Adrenal gland (tissue), 12 donors: ENCODE results near the gene CHD9NB. TPM values are rescaled to one million over a fixed set of nuclear protein-coding genes. Genes with fewer than 3 reads are reported as not detected.
A peak's percentile ranks its signal among the peaks of the same experiment; 100 is the strongest.

Source experiments
- DNase-seq, 7 donors: peaks; one replicate each; pipeline ENCODE4 v3.0.0-alpha.2; 2019 to 2020
- H3K27ac ChIP-seq, 5 donors: fragments of 200-600 bp; sonication (generic) in 4 of 5; 1 replicate in 3 of 5; 2 replicates in 2 of 5; pipeline versions ENCODE4 v1.5.1 to v1.8.0; 2016 to 2020; ENCODE audit warnings: mild to moderate bottlenecking in 1 of 5
- H3K27me3 ChIP-seq: fragments of 200-600 bp; 2 replicates; pipeline ENCODE4 v1.8.0; 2021
- H3K36me3 ChIP-seq, 2 donors: fragments of 200-600 bp; replicated peaks in 1 of 2; 1 replicate in 1 of 2; 2 replicates in 1 of 2; pipeline versions ENCODE4 v1.5.1 to v1.8.0; 2018 to 2022
- H3K4me1 ChIP-seq, 2 donors: fragments of 200-600 bp; replicated peaks in 1 of 2; 1 replicate in 1 of 2; 2 replicates in 1 of 2; pipeline versions ENCODE4 v1.5.1 to v1.8.0; 2018 to 2021
- H3K4me3 ChIP-seq, 4 donors: fragments of 200-600 bp; sonication (generic) in 3 of 4; one replicate each; pipeline ENCODE4 v1.5.1; 2016 to 2018
- H3K9me3 ChIP-seq, 3 donors: fragments of 200-600 bp; sonication (generic) in 1 of 3; replicated peaks in 1 of 3; 1 replicate in 2 of 3; 2 replicates in 1 of 3; pipeline versions ENCODE4 v1.5.1 to v1.8.0; 2016 to 2021
- POLR2A ChIP-seq, 2 donors: fragments of 450-650 bp; IDR thresholded peaks; one replicate each; pipeline ENCODE4 v1.6.1; 2017; ENCODE audit warnings: antibody characterized with exemption in 2 of 2, mild to moderate bottlenecking in 2 of 2, moderate library complexity in 1 of 2
- WGBS, 4 donors: extraction: QIAGEN DNeasy Blood & Tissue Kit in 2 of 4; methylation state at CpG; one replicate each; pipeline versions ENCODE4 v1.1.5 to v1.1.7; 2013 to 2017; 5-methylcytosine and 5-hydroxymethylcytosine counted together
- intact Hi-C, 2 donors: fragments of 100-400 bp; cut with DNase I; formaldehyde crosslinking; loops; one replicate each; pipeline versions ENCODE4 v1.14.1 to v1.15.0; 2022 to 2023
- polyA plus RNA-seq, 3 donors: library from polyadenylated mRNA; stranded (reverse); fragments of 200-250 nt in 2 of 3; fragments of 350-450 nt in 1 of 3; fragmentation: Illumina TruSeq in 1 of 3; extraction: RNeasy Lipid Tissue Mini Kit (QIAGEN cat#74804) in 1 of 3; gene quantifications; one replicate each; pipeline ENCODE4 v1.2.3, GENCODE V29; 2013 to 2014
- total RNA-seq, 9 donors: library from RNA; depleted of rRNA in 4 of 9; stranded (reverse); fragments of >200 nt in 4 of 9; fragments of 120-200 nt in 1 of 9; fragmentation: NEBNext Ultra II Directional in 1 of 9; extraction: Animal tissue kit (Norgen Biotek cat#: 25700) in 1 of 9; gene quantifications; one replicate each; pipeline versions ENCODE4 v1.1.0 to v1.2.4, GENCODE V29; 2013 to 2023
- TF ChIP-seq, protein P1 (sequence below), 6 experiments: fragments of 450-650 bp in 4 of 6; fragments of 200-600 bp in 2 of 6; sonication (generic) in 1 of 6; IDR thresholded peaks; 1 replicate in 5 of 6; 2 replicates in 1 of 6; pipeline versions ENCODE4 v1.5.1 to v1.8.0; 2016 to 2021; ENCODE audit warnings: antibody characterized with exemption in 6 of 6, mild to moderate bottlenecking in 2 of 6, moderate library complexity in 1 of 6
- donor health status: healthy with polysubstance abuse.
- donor health status: Bipolar disorder and iron deficiency.
- donor health status: DM: yes; HTN: yes; CAD: no.
- donor health status: DM: no; HTN: no; CAD: no.
- donor health status: DM: no; HTN: no; CAD: no.
- donor health status: DM: yes; HTN: yes; CAD: no.

The CHD9NB gene
- total and polyA plus RNA-seq, 12 donors, result 0.11 to 1.3 (median 0.55) TPM

DNA sequence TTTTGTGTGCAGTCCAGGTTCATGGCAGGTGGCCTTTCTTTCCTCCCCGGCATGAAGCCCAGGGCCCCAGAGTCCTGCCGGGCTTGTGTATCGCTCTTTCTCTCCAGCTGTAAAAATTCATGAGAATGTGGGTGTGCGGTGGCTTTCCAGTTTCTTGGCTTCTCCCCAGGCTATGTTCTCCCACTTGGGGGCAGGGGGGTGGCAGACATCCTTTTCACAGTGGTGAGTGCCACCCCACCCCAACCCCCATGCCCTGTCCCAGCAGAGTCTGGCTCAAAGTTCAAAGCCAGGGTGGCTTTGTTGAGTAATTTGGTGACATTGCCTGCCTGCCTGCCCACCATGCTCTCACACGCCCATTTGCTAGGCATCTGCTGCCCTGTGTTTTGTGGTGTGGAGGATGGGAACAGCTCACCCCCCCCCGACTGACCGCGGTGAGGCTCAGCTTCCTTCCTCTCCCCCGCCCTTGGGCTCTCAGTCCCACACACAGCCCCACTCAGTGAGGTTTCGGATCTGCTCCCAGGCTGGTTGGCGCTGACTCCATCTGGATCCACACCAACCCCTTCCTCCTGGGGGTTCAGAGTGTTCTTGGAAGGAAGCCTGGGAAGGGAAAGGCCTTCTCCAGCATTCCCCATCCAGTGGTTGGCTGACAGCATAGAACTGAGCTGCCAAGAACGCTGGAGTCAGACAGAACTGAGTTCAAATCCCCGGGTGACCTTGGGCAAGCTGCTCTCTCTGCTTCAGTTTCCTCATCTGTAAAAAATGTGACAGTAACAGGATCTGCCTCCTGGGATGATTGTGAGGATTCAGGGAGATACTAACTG lies 38.1 kb upstream of the CHD9NB start:
- no peaks in the 10 kb centered on the region for H3K36me3 ChIP-seq
- intact Hi-C loops, result loop anchor here in 1 of 2 donors (5.0 kb wide), 1 partner anchor 34 kb away; no protein-coding TSS in a partner anchor
- H3K4me1 ChIP-seq, result peaks cover 74 to 77% of the 10 kb centered on the region in 2 donors
- no peaks in the 10 kb centered on the region for H3K9me3 ChIP-seq
- DNase-seq, result peak; percentile 70 to 95 (median 88)
- peak overlapping the region in 4 of 5 donors; percentile 75 to 92 (median 80) for H3K27ac ChIP-seq
- WGBS, 4 donors, result 20 to 30% (median 23%) methylated on average over 5 to 13 of the region's 13 CpGs
- TF ChIP-seq, protein P1, sequence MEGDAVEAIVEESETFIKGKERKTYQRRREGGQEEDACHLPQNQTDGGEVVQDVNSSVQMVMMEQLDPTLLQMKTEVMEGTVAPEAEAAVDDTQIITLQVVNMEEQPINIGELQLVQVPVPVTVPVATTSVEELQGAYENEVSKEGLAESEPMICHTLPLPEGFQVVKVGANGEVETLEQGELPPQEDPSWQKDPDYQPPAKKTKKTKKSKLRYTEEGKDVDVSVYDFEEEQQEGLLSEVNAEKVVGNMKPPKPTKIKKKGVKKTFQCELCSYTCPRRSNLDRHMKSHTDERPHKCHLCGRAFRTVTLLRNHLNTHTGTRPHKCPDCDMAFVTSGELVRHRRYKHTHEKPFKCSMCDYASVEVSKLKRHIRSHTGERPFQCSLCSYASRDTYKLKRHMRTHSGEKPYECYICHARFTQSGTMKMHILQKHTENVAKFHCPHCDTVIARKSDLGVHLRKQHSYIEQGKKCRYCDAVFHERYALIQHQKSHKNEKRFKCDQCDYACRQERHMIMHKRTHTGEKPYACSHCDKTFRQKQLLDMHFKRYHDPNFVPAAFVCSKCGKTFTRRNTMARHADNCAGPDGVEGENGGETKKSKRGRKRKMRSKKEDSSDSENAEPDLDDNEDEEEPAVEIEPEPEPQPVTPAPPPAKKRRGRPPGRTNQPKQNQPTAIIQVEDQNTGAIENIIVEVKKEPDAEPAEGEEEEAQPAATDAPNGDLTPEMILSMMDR (IDR thresholded peaks at IDR 0.05), result no peak
- TF ChIP-seq POLR2A (IDR thresholded peaks at IDR 0.05), result peak in 1 of 2 donors; percentile 40
- H3K27me3 ChIP-seq, result no peaks in the 10 kb centered on the region
- H3K4me3 ChIP-seq, result peak overlapping the region in 1 of 4 donors; percentile 7

DNA sequence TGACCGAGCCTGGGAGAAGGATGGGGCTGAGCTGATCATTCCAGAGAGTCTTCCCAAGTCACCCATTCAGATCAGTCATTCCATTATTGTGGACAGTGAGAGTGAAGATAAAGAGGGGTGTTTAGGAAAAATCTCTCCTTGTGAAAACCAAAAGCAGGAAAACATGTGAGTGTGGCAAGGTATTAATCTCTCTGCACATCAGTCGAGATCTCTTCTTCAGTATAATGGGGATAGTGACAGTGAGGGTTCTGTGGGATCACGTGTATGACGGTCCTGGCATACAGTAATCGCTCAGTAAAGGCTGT lies 37.5 kb upstream of the CHD9NB start:
- Histone ChIP-seq H3K36me3 (no peaks in the 10 kb centered on the region), H3K27me3 (no peaks in the 10 kb centered on the region), H3K9me3 (no peaks in the 10 kb centered on the region), H3K27ac (peak overlapping the region in 4 of 5 donors; percentile 75 to 92 (median 80)), H3K4me1 (peaks cover 80 to 82% of the 10 kb centered on the region in 2 donors), H3K4me3 (no peak overlapping the region)
- no peak for TF ChIP-seq POLR2A (IDR thresholded peaks at IDR 0.05)
- TF ChIP-seq, protein P1 (IDR thresholded peaks at IDR 0.05), result no peak
- WGBS, 4 donors, result 39 to 54% (median 53%) methylated on average over 5 of the region's 5 CpGs
- intact Hi-C loops, result loop anchor here in 1 of 2 donors (5.0 kb wide), 1 partner anchor 33 kb away; no protein-coding TSS in a partner anchor
- DNase-seq, result no peak

DNA sequence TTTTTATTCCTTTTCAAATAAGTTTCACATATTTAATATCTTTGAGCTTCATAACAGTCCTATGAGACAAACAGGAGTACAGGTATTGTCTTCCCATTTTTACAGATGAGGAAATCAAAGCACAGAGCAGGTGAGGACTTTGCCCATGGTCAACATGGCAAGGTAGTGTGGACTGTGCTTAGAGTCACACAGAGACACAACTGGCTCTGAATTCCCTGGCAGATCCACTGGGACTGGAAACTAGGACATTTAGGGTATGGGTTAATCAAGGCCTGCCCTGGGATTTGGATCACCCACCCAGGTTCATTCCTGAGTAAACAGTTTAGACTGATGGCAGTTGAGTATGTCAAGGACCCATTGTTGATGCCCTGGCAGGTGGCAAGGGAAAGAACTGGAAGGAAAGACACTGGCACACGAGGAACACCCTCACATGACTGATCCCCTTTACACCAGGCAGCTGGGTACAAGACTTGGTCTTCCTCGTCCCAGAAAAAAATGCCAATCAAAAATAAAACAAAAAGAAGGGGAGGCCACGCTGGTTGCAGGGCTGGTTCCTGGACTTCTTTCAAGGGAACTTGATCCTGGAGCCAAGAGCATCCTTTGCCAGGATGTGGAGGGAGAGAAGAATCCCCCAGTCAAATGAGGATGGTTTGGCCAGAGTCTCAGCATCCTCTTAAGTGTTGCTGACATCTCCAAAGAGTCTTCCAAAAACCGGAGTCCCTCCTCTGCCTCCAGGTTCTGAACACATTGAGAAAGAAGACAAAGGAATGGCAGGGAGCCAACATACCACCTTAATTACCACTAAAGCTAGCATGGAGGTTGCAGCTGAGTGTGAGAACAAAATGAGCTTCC lies 37.0 kb upstream of the CHD9NB start:
- no peak for DNase-seq
- Histone ChIP-seq H3K27me3 (no peaks in the 10 kb centered on the region), H3K9me3 (no peaks in the 10 kb centered on the region), H3K4me1 (peaks cover 81 to 83% of the 10 kb centered on the region in 2 donors), H3K27ac (peak overlapping the region in 3 of 5 donors; percentile 75 to 92 (median 84)), H3K36me3 (no peaks in the 10 kb centered on the region), H3K4me3 (no peak overlapping the region)
- WGBS, 4 donors, result 24 to 33% (median 32%) methylated on average over 4 of the region's 4 CpGs
- intact Hi-C loops, result loop anchor here in 1 of 2 donors (5.0 kb wide), 1 partner anchor 32 kb away; no protein-coding TSS in a partner anchor
- TF ChIP-seq, protein P1 (IDR thresholded peaks at IDR 0.05), result no peak
- no peak for TF ChIP-seq POLR2A (IDR thresholded peaks at IDR 0.05)

DNA sequence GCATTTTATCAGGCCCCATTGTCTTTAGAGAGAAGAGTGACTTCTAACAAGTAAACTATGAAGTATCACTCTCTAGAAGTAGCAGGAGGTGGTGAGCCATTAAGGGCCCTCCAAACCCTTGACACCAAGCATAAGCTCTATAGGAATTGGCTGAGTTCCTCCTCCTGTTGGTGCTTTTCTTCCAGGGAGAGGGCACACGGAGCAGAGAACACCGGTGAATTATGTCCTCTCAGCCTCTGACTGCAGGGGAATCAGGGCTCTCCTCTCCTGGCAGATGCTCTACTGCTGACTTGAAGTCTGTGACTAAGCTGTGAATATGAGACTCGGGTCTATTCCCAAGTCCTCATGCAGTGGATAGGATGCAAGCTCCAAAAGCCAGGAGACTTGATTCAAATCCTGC lies 34.4 kb upstream of the CHD9NB start:
- Histone ChIP-seq H3K9me3 (no peaks in the 10 kb centered on the region), H3K27ac (peak overlapping the region in 3 of 5 donors; percentile 26 to 90 (median 56)), H3K4me3 (no peak overlapping the region), H3K4me1 (peaks cover 71 to 84% of the 10 kb centered on the region in 2 donors), H3K36me3 (no peaks in the 10 kb centered on the region), H3K27me3 (no peaks in the 10 kb centered on the region)
- intact Hi-C loops, result no loop called here
- TF ChIP-seq POLR2A (IDR thresholded peaks at IDR 0.05), result no peak
- TF ChIP-seq, protein P1 (IDR thresholded peaks at IDR 0.05), result no peak
- WGBS, 4 donors, result 9 to 35% (median 30%) methylated on average over 3 of the region's 3 CpGs
- peak in 1 of 7 donors; percentile 26 for DNase-seq
